ENCODE results near the gene TMED10.

DNA sequence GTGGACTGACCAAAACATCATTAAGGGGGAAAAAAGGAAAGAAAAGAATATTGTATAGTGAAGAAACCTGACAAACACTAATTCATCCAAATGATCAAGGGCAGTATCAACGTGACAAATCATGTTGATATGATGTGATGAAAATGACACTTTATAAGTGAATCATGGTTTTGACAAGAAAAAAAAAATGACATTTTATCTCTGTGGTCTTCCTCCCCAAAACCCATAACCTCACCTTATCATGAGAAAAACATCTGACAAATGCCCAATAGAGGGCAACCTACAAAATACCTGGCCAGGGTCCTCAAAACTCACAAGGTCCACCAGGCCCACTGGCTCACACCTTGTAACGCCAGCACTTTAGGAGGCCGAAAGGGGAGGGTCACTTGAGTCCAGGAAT lies 13.8 kb downstream of the TMED10 start:
- TF ChIP-seq CTCF (IDR thresholded peaks at IDR 0.05) (no peak), POLR2A (IDR thresholded peaks at IDR 0.05) (no peak), POLR2AphosphoS5 (IDR thresholded peaks at IDR 0.05) (no peak)

Measured in prostate gland (tissue), 2 donors.